Right kidney (tissue), 1 donor: ENCODE data around the gene ANKHD1.
"Not testable (repeated sequence)": the region's sequence is repeated elsewhere in the genome, so short reads cannot be mapped to it uniquely, and the experiment has no call there.

Source experiments
- DNase-seq: peaks from one replicate; pipeline ENCODE4 v3.0.0-alpha.2; 2016

Gene ANKHD1

GRCh38 chr5:140564196-140565023, 162.8 kb downstream of the ANKHD1 start, which contains the start of the genes APBB3 and SLC35A4:
TSS of gene APBB3 (minus strand) at chr5:140564598. CDS start at chr5:140564245, 353 bp downstream.
TSS of gene SLC35A4 (plus strand) at chr5:140564828. CDS start at chr5:140567170, 2,342 bp downstream.
- DNase-seq = peak; percentile 96

GRCh38 chr5:140565024-140565779, 163.6 kb downstream of the ANKHD1 start:
- DNase-seq = no peak

DNA sequence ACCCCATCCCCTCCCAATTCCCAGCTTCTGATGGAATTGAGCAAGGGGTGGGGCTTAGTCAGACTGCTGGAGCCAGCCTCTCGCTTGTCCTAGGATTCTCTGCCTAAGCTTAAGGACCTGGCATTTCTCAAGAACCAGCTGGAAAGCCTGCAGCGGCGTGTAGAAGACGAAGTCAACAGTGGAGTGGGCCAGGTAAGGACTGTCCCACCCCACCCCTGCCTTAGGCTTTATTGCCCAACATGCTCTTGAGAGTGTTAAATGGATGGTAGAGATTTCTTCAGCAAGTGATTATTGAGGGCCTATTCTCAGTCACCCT, 164.1 kb downstream of the ANKHD1 start:
- no peak for DNase-seq

DNA sequence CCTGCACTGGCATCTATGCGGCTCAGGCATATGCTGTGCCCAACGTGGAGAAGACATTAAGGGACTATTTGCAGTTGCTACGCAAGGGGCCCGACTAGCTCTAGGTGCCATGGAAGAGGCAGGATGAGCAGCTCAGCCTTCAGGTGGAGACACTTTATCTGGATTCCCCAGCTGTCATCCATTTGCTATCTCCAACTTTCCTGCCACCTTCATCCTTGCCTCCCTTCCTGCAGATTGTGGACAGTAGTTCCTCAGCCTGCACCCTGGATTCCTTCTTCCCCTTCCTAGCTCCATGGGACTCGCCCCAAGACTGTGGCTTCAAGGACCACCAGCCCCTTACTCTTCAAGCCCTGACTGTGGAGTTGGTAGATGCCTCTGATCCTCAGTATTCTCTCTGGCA, 165.0 kb downstream of the ANKHD1 start:
- no peak for DNase-seq

DNA sequence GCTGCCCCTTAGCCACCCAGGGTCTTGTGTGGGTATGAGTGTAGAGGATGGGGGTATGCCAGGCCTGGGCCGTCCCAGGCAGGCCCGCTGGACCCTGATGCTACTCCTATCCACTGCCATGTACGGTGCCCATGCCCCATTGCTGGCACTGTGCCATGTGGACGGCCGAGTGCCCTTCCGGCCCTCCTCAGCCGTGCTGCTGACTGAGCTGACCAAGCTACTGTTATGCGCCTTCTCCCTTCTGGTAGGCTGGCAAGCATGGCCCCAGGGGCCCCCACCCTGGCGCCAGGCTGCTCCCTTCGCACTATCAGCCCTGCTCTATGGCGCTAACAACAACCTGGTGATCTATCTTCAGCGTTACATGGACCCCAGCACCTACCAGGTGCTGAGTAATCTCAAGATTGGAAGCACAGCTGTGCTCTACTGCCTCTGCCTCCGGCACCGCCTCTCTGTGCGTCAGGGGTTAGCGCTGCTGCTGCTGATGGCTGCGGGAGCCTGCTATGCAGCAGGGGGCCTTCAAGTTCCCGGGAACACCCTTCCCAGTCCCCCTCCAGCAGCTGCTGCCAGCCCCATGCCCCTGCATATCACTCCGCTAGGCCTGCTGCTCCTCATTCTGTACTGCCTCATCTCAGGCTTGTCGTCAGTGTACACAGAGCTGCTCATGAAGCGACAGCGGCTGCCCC, 165.6 kb downstream of the ANKHD1 start:
- no peak for DNase-seq

DNA sequence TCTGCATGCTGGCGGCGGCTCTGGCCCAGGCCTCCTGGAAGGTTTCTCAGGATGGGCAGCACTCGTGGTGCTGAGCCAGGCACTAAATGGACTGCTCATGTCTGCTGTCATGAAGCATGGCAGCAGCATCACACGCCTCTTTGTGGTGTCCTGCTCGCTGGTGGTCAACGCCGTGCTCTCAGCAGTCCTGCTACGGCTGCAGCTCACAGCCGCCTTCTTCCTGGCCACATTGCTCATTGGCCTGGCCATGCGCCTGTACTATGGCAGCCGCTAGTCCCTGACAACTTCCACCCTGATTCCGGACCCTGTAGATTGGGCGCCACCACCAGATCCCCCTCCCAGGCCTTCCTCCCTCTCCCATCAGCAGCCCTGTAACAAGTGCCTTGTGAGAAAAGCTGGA, 166.2 kb downstream of the ANKHD1 start:
- DNase-seq = no peak

DNA sequence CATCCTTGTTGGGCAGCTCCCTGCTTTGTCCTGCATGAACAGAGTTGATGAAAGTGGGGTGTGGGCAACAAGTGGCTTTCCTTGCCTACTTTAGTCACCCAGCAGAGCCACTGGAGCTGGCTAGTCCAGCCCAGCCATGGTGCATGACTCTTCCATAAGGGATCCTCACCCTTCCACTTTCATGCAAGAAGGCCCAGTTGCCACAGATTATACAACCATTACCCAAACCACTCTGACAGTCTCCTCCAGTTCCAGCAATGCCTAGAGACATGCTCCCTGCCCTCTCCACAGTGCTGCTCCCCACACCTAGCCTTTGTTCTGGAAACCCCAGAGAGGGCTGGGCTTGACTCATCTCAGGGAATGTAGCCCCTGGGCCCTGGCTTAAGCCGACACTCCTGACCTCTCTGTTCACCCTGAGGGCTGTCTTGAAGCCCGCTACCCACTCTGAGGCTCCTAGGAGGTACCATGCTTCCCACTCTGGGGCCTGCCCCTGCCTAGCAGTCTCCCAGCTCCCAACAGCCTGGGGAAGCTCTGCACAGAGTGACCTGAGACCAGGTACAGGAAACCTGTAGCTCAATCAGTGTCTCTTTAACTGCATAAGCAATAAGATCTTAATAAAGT, 166.9 kb downstream of the ANKHD1 start:
- DNase-seq = no peak

DNA sequence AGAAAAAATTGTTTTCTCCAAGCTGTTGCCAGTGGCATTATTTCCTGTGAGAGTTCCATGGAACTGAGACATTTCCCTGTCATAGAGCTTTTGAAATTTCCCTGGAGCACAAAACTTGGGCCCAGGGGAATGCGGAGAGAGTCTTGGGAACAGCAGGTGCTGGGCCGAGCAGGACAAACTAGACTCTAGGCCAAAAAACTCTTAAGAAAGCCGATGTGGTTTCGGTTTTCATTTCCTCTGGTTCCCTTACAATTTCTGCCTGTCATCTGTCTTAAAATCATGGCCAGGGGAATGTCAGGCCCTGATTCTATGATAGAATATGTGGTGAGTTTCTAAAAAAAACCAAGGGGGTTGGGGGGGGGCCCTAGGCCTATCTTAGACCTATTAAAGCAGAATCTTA, 167.6 kb downstream of the ANKHD1 start:
- no peak for DNase-seq

- DNase-seq = no peak
Observed at GRCh38 chr5:140570058-140570457, 168.4 kb downstream of the ANKHD1 start.

DNA sequence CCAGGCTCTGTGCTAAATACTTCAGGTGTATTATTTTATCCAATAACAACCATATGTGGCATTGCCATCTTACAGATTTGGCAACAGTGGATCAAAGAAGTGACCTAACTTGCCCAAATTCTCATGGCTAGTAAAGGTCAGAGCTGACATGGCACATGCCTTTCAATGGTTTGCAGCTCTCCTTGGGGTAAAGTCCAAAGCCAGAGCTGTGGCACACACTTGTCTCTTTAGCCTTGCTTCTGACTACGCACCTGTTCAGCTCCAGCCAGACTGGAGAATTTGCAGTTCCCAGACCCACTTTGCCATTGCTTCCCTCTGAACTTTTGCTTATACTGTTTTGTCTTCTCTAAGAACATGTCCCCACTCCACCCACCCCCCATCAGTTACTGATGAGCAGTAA, 168.9 kb downstream of the ANKHD1 start:
- DNase-seq = no peak

GRCh38 chr5:140571105-140571504, 169.5 kb downstream of the ANKHD1 start:
- no peak for DNase-seq

DNA sequence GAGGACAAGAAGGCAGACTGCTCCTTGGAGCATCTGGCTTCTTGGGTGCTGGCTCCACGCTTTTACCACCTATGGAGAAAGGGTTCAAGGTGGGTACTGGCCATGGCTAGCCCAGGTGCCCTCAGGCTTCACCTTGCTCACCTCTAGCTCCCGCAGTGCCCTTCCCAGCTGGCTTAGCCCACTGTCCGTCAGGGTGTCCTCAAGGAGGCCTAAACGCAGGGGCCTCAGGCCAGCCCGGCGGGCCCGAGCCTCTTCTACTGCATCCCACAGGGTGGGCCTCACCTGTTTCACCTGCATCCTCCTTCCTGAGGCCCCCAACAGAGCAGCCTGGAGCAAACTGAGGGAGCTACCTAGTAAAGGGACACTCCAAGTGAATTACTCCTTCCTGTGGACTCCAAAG, 172.1 kb downstream of the ANKHD1 start:
- no peak for DNase-seq

DNA sequence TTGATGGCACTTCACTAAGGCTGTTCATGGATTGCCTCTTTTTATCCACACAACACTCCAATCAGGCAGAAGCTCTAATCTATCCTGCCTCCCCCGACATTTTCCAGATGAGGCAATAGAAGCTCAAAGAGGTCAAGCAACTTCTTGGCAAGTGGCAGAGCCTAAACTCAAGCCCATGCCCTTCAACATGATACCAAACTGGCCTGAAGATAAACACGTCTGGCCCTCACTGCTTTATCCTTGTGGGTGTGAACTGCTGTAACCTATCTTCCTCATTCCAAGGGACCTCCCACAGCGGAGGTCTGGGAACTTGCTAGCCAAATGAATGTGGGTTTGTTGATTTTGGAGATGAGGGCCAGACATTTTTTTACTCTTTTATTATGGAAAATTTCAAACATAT, 172.5 kb downstream of the ANKHD1 start:
- no peak for DNase-seq

GRCh38 chr5:140575309-140575708, 173.7 kb downstream of the ANKHD1 start:
- DNase-seq = no peak

DNA sequence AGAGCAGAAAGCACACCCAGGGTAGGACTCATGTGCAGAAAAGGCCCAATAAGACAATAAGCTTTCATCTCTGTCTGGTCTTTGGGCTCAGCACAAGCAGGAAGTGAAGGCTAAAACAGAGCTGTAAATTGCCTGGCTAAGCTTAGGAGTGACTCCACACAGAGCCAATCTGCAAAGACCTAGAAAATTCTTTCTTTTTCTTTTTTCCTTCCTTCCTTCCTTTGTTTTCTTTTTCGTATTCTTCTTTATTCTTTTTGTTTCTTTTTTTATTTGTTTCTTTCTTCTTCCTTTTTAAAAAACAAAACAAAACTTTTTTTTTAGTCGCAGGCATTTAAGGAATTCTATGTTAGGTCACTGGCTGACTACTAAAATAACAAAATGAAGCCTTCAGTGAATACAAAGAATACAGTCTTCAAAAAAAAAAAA, 175.2 kb downstream of the ANKHD1 start:
- DNase-seq = no peak

GRCh38 chr5:140579188-140579747, 177.6 kb downstream of the ANKHD1 start:
- not testable (repeated sequence) for DNase-seq

DNA sequence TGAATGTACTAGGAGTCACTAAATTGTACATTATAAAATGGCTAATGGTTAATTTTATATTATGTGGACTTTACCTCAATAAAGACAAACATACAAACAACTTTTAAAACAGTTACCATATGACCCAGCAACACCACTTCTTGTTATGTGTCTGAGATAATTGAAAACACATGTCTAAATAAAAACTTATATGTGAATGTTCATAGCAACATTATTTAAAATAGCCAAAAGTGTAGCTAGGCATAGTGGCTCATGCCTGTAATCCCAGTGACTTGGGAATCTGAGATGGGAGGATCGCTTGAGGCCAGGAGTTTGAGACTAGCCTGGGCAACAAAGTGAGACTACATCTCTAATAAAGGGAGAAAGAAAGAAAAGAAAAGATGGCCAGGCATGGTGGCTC, 185.9 kb downstream of the ANKHD1 start:
- no peak for DNase-seq

DNA sequence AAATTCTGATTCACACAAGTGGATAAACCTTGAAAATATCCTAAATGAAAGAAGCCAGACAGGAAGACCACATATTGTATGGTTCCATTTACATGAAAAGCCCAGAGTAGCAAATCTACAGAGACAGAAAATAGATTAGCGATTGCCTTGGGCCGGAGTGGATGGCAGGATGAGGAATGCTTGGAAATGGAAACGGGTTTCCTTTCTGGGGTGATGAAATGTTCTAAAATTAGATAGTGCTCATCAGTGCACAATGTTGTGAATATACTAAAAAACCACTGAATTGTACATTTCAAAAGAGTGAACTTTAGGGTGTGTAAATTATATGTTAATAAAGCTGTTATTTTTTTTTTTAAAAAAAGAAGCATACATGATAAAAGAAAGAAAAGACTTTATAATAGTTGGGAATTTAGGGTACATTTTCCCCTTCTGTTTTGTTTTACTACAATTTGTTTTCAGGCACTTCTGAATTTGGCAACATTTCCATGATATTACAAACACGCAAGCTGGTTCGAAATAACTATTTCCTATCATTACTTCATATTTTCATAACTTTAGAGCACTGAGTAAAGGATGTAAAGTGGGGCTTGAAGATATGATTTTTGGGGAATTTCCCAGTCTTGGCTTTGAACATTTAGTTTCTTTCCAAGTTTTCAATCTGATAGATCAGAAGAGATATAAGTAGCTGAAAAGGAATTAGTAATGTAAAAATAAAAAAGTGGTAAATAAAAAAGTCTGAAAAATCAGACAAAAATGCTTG, 186.9 kb downstream of the ANKHD1 start:
- no peak for DNase-seq
